ENCODE measurements around the gene CCND3.

Gene CCND3

GRCh38 chr6:41937861-41938574 is 3.6 kb downstream of the CCND3 start:
- H3K27ac ChIP-seq (ENCODE audit: low read depth in 2 of 2, low read length in 2 of 2): peak overlapping the region in 1 of 2 donors; percentile 86

GRCh38 chr6:41937472-41937860 is 4.1 kb downstream of the CCND3 start:
- Histone ChIP-seq H3K27me3 (ENCODE audit: control insufficient read depth in 2 of 2, insufficient read depth in 2 of 2, low read length in 2 of 2) (no peaks in the 10 kb centered on the region), H3K9me3 (ENCODE audit: control insufficient read depth in 2 of 2, low read length in 2 of 2) (no peaks in the 10 kb centered on the region), H3K36me3 (ENCODE audit: control insufficient read depth in 2 of 2, insufficient read depth in 2 of 2, low read length in 2 of 2) (peaks cover 18 to 40% of the 10 kb centered on the region in 2 donors), H3K27ac (ENCODE audit: low read depth in 2 of 2, low read length in 2 of 2) (no peak overlapping the region), H3K4me3 (ENCODE audit: low read length in 2 of 2) (no peak overlapping the region), H3K9ac (ENCODE audit: low read depth in 1 of 2, low read length in 2 of 2) (no peak overlapping the region), H3K4me1 (ENCODE audit: control insufficient read depth in 2 of 2, insufficient read depth in 2 of 2, low read length in 2 of 2) (peaks cover 29 to 38% of the 10 kb centered on the region in 2 donors)

More at GRCh38 chr6:41937861-41938574, 3.6 kb downstream of the CCND3 start:
- Histone ChIP-seq H3K4me3 (ENCODE audit: low read length in 2 of 2) (peak overlapping the region in 1 of 2 donors; percentile 41), H3K36me3 (ENCODE audit: control insufficient read depth in 2 of 2, insufficient read depth in 2 of 2, low read length in 2 of 2) (peaks cover 13 to 34% of the 10 kb centered on the region in 2 donors), H3K9ac (ENCODE audit: low read depth in 1 of 2, low read length in 2 of 2) (no peak overlapping the region), H3K9me3 (ENCODE audit: control insufficient read depth in 2 of 2, low read length in 2 of 2) (no peaks in the 10 kb centered on the region), H3K27me3 (ENCODE audit: control insufficient read depth in 2 of 2, insufficient read depth in 2 of 2, low read length in 2 of 2) (no peaks in the 10 kb centered on the region), H3K4me1 (ENCODE audit: control insufficient read depth in 2 of 2, insufficient read depth in 2 of 2, low read length in 2 of 2) (peaks cover 31 to 38% of the 10 kb centered on the region in 2 donors)

DNA sequence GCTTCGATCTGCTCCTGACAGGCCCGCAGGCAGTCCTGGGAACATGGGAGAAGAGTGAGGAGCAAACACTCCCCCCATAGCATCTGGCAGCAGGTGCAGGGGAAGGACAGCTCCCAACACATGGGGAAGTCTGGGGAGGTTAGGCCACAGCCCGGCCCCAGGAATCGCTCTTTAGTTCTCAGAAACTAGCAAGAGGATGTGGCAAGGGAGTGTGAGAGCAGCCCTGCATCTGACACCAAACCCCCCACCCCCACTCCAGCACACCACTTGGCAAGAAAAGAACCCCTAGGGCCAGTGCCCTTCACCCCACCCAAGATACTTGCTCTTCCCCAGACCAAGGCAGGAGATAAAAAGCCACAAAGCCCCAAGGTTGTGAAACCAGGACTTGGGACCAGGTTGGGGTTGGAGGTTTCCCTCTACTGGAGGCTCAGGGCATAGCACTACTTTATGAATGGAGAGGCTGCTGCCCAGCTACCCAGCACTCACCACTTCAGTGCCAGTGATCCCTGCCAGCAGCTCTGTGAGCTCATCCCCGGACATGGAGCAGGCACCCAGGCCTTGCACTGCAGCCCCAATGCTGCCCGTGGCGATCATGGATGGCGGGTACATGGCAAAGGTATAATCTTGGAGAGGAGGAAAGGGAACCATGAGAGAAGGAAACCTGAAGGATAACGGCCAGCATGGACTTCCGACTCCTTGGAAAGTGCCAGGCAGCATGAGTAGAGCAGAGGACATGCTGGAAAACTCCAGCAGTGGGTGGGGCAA is 5.4 kb downstream of the CCND3 start:
- H3K4me1 ChIP-seq (ENCODE audit: control insufficient read depth in 2 of 2, insufficient read depth in 2 of 2, low read length in 2 of 2): peaks cover 23 to 36% of the 10 kb centered on the region in 2 donors
- H3K36me3 ChIP-seq (ENCODE audit: control insufficient read depth in 2 of 2, insufficient read depth in 2 of 2, low read length in 2 of 2): peaks cover 30 to 51% of the 10 kb centered on the region in 2 donors
- no peaks in the 10 kb centered on the region for H3K27me3 ChIP-seq (ENCODE audit: control insufficient read depth in 2 of 2, insufficient read depth in 2 of 2, low read length in 2 of 2)
- H3K9ac ChIP-seq (ENCODE audit: low read depth in 1 of 2, low read length in 2 of 2): no peak overlapping the region
- no peaks in the 10 kb centered on the region for H3K9me3 ChIP-seq (ENCODE audit: control insufficient read depth in 2 of 2, low read length in 2 of 2)
- peak overlapping the region in 1 of 2 donors; percentile 48 for H3K27ac ChIP-seq (ENCODE audit: low read depth in 2 of 2, low read length in 2 of 2)
- H3K4me3 ChIP-seq (ENCODE audit: low read length in 2 of 2): no peak overlapping the region

- Histone ChIP-seq H3K9me3 (ENCODE audit: control insufficient read depth in 2 of 2, low read length in 2 of 2) (no peaks in the 10 kb centered on the region), H3K27me3 (ENCODE audit: control insufficient read depth in 2 of 2, insufficient read depth in 2 of 2, low read length in 2 of 2) (no peaks in the 10 kb centered on the region), H3K36me3 (ENCODE audit: control insufficient read depth in 2 of 2, insufficient read depth in 2 of 2, low read length in 2 of 2) (peaks cover 34 to 56% of the 10 kb centered on the region in 2 donors), H3K9ac (ENCODE audit: low read depth in 1 of 2, low read length in 2 of 2) (no peak overlapping the region), H3K4me3 (ENCODE audit: low read length in 2 of 2) (no peak overlapping the region), H3K27ac (ENCODE audit: low read depth in 2 of 2, low read length in 2 of 2) (peak overlapping the region in 1 of 2 donors; percentile 48), H3K4me1 (ENCODE audit: control insufficient read depth in 2 of 2, insufficient read depth in 2 of 2, low read length in 2 of 2) (peaks cover 23 to 36% of the 10 kb centered on the region in 2 donors)
Measured at GRCh38 chr6:41935685-41936072, 5.9 kb downstream of the CCND3 start.

DNA sequence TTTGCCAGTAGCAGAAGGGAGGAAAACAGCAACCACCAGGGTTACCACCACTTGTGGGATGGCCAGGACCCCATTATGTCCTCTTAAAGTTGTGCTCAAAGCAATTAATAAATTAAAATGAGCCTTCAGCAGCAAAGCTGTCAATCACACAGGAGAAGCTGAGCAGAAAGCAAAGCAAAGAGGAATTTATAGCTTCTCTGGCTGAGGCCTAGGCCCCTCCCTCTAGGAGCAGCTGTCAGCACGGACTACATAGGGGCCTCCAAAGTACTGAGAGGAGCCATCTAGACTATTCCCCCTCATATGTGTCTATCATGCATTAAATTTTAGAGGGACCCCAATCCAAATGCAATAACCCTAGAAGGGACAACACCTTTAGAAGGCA is 6.4 kb downstream of the CCND3 start:
- no peak overlapping the region for H3K9ac ChIP-seq (ENCODE audit: low read depth in 1 of 2, low read length in 2 of 2)
- no peaks in the 10 kb centered on the region for H3K9me3 ChIP-seq (ENCODE audit: control insufficient read depth in 2 of 2, low read length in 2 of 2)
- no peaks in the 10 kb centered on the region for H3K27me3 ChIP-seq (ENCODE audit: control insufficient read depth in 2 of 2, insufficient read depth in 2 of 2, low read length in 2 of 2)
- H3K36me3 ChIP-seq (ENCODE audit: control insufficient read depth in 2 of 2, insufficient read depth in 2 of 2, low read length in 2 of 2): peaks cover 39 to 61% of the 10 kb centered on the region in 2 donors
- H3K27ac ChIP-seq (ENCODE audit: low read depth in 2 of 2, low read length in 2 of 2): no peak overlapping the region
- peaks cover 19 to 33% of the 10 kb centered on the region in 2 donors for H3K4me1 ChIP-seq (ENCODE audit: control insufficient read depth in 2 of 2, insufficient read depth in 2 of 2, low read length in 2 of 2)
- H3K4me3 ChIP-seq (ENCODE audit: low read length in 2 of 2): no peak overlapping the region

DNA sequence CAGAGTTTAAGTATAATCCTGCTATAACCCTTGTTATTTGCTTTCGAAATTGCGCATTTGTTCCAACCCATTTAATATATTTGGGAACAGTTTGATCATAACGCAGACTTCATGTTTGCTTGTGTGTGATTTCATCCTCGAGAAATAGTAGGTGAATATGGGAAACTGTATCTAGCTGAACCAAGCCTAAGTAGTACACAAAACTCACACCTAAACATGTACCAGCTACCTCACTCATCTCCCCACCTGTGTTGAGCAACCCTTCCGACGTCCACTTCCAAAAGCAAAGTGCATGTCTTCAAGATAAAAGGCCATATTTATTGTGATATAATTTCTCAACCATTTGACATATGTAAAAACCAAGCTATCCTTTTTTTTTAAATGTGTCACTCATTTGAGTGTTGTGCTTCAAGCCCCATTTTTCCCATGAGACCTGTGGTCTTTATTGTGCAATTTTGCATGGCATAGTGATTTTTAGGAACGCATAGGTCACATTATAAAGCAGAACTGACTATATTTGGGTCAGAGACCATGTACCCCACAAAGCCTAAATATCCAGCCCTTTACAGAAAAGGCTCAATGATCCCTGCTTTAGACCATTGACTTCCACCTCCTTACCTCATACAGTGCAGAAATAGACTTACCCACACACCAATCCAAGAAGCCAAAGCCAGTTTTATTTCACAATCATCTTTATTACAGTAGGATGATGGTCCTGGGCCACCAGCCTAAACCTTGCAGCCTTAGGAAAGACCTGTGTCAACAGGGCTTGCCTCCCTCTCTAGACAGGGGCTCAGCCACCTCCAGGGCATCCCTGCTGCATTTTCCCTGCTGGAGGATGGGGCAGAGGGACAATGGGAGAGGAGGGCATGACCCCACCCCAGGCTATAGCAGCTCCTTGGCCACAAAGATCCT is 7.1 kb downstream of the CCND3 start:
- Histone ChIP-seq H3K9me3 (ENCODE audit: control insufficient read depth in 2 of 2, low read length in 2 of 2) (no peaks in the 10 kb centered on the region), H3K27ac (ENCODE audit: low read depth in 2 of 2, low read length in 2 of 2) (no peak overlapping the region), H3K4me1 (ENCODE audit: control insufficient read depth in 2 of 2, insufficient read depth in 2 of 2, low read length in 2 of 2) (peaks cover 12 to 26% of the 10 kb centered on the region in 2 donors), H3K4me3 (ENCODE audit: low read length in 2 of 2) (no peak overlapping the region), H3K9ac (ENCODE audit: low read depth in 1 of 2, low read length in 2 of 2) (no peak overlapping the region), H3K36me3 (ENCODE audit: control insufficient read depth in 2 of 2, insufficient read depth in 2 of 2, low read length in 2 of 2) (peaks cover 46 to 67% of the 10 kb centered on the region in 2 donors), H3K27me3 (ENCODE audit: control insufficient read depth in 2 of 2, insufficient read depth in 2 of 2, low read length in 2 of 2) (no peaks in the 10 kb centered on the region)

GRCh38 chr6:41932378-41932777 is 9.2 kb downstream of the CCND3 start:
- Histone ChIP-seq H3K27ac (ENCODE audit: low read depth in 2 of 2, low read length in 2 of 2) (no peak overlapping the region), H3K4me1 (ENCODE audit: control insufficient read depth in 2 of 2, insufficient read depth in 2 of 2, low read length in 2 of 2) (peaks cover 3 to 14% of the 10 kb centered on the region in 2 donors), H3K9me3 (ENCODE audit: control insufficient read depth in 2 of 2, low read length in 2 of 2) (no peaks in the 10 kb centered on the region), H3K36me3 (ENCODE audit: control insufficient read depth in 2 of 2, insufficient read depth in 2 of 2, low read length in 2 of 2) (peaks cover 55 to 86% of the 10 kb centered on the region in 2 donors), H3K27me3 (ENCODE audit: control insufficient read depth in 2 of 2, insufficient read depth in 2 of 2, low read length in 2 of 2) (no peaks in the 10 kb centered on the region), H3K4me3 (ENCODE audit: low read length in 2 of 2) (no peak overlapping the region), H3K9ac (ENCODE audit: low read depth in 1 of 2, low read length in 2 of 2) (no peak overlapping the region)

- Histone ChIP-seq H3K36me3 (ENCODE audit: control insufficient read depth in 2 of 2, insufficient read depth in 2 of 2, low read length in 2 of 2) (peaks cover 55 to 85% of the 10 kb centered on the region in 2 donors), H3K4me1 (ENCODE audit: control insufficient read depth in 2 of 2, insufficient read depth in 2 of 2, low read length in 2 of 2) (peaks cover 3 to 12% of the 10 kb centered on the region in 2 donors), H3K9ac (ENCODE audit: low read depth in 1 of 2, low read length in 2 of 2) (no peak overlapping the region)
Measured at GRCh38 chr6:41931792-41932191, 9.8 kb downstream of the CCND3 start.

DNA sequence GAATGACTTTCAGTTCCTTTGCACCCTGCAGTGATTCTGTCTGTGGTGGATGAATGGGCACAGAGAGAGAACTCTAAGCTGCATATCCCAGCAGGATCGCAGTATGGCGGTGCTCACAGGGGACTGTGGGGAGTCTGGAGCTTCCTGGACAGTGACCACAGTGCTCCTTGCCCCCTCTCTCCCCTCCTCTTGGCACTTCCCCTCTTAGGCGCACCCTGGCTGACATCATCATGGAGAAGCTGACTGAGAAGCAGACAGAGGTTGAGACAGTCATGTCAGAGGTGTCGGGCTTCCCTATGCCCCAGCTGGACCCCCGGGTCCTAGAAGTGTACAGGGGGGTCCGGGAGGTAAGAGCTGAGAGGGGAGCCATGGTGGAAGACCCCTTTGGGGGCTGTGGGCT is 11.7 kb downstream of the CCND3 start:
- no peaks in the 10 kb centered on the region for H3K27me3 ChIP-seq (ENCODE audit: control insufficient read depth in 2 of 2, insufficient read depth in 2 of 2, low read length in 2 of 2)
- no peak overlapping the region for H3K27ac ChIP-seq (ENCODE audit: low read depth in 2 of 2, low read length in 2 of 2)
- no peaks in the 10 kb centered on the region for H3K9me3 ChIP-seq (ENCODE audit: control insufficient read depth in 2 of 2, low read length in 2 of 2)
- H3K4me1 ChIP-seq (ENCODE audit: control insufficient read depth in 2 of 2, insufficient read depth in 2 of 2, low read length in 2 of 2): no peaks in the 10 kb centered on the region
- peaks cover 53 to 74% of the 10 kb centered on the region in 2 donors for H3K36me3 ChIP-seq (ENCODE audit: control insufficient read depth in 2 of 2, insufficient read depth in 2 of 2, low read length in 2 of 2)
- no peak overlapping the region for H3K4me3 ChIP-seq (ENCODE audit: low read length in 2 of 2)
- H3K9ac ChIP-seq (ENCODE audit: low read depth in 1 of 2, low read length in 2 of 2): no peak overlapping the region

More at GRCh38 chr6:41931792-41932191, 9.8 kb downstream of the CCND3 start:
- Histone ChIP-seq H3K27me3 (ENCODE audit: control insufficient read depth in 2 of 2, insufficient read depth in 2 of 2, low read length in 2 of 2) (no peaks in the 10 kb centered on the region), H3K4me3 (ENCODE audit: low read length in 2 of 2) (no peak overlapping the region), H3K27ac (ENCODE audit: low read depth in 2 of 2, low read length in 2 of 2) (no peak overlapping the region), H3K9me3 (ENCODE audit: control insufficient read depth in 2 of 2, low read length in 2 of 2) (no peaks in the 10 kb centered on the region)
